Liver (tissue), 2 donors: Measurements from ENCODE around the gene BEX4.
"Not testable (repeated sequence)": the region's sequence is repeated elsewhere in the genome, so short reads cannot be mapped to it uniquely, and the experiment has no call there.

Experiments used
- JUND ChIP-seq, 2 donors: IDR thresholded peaks; 2 replicates each; pipeline ENCODE4 v1.6.1; 2016; ENCODE audit warnings: antibody characterized with exemption in 2 of 2
- TF ChIP-seq, protein P1 (sequence below): IDR thresholded peaks from 2 replicates; pipeline ENCODE4 v1.6.1; 2016; ENCODE audit warnings: antibody characterized with exemption, mild to moderate bottlenecking
- donor health status: healthy.

- TF ChIP-seq JUND (IDR thresholded peaks at IDR 0.05) = not testable (repeated sequence)
- TF ChIP-seq, protein P1, sequence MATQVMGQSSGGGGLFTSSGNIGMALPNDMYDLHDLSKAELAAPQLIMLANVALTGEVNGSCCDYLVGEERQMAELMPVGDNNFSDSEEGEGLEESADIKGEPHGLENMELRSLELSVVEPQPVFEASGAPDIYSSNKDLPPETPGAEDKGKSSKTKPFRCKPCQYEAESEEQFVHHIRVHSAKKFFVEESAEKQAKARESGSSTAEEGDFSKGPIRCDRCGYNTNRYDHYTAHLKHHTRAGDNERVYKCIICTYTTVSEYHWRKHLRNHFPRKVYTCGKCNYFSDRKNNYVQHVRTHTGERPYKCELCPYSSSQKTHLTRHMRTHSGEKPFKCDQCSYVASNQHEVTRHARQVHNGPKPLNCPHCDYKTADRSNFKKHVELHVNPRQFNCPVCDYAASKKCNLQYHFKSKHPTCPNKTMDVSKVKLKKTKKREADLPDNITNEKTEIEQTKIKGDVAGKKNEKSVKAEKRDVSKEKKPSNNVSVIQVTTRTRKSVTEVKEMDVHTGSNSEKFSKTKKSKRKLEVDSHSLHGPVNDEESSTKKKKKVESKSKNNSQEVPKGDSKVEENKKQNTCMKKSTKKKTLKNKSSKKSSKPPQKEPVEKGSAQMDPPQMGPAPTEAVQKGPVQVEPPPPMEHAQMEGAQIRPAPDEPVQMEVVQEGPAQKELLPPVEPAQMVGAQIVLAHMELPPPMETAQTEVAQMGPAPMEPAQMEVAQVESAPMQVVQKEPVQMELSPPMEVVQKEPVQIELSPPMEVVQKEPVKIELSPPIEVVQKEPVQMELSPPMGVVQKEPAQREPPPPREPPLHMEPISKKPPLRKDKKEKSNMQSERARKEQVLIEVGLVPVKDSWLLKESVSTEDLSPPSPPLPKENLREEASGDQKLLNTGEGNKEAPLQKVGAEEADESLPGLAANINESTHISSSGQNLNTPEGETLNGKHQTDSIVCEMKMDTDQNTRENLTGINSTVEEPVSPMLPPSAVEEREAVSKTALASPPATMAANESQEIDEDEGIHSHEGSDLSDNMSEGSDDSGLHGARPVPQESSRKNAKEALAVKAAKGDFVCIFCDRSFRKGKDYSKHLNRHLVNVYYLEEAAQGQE = not testable (repeated sequence)
Observed at GRCh38 chrX:103225918-103226317, 11.0 kb downstream of the BEX4 start.
